T1000 (cell line): ENCODE results near the gene GABBR2.
A peak's percentile ranks its signal among the peaks of the same experiment; 100 is the strongest.
"Not testable (repeated sequence)": the region's sequence is repeated elsewhere in the genome, so short reads cannot be mapped to it uniquely, and the experiment has no call there.

ENCODE experiments used
- DNase-seq: peaks from one replicate; lab custom pipeline; 2025; ENCODE audit warnings: mixed read lengths; lab: John Stamatoyannopoulos, UW

Gene GABBR2

GRCh38 chr9:98516205-98516896 lies 192.4 kb downstream of the GABBR2 start:
- no peak for DNase-seq

GRCh38 chr9:98515506-98516204 lies 193.1 kb downstream of the GABBR2 start:
- DNase-seq = no peak

GRCh38 chr9:98514841-98515240 lies 193.9 kb downstream of the GABBR2 start:
- DNase-seq = no peak

GRCh38 chr9:98508217-98508919 lies 200.4 kb downstream of the GABBR2 start:
- DNase-seq = not testable (repeated sequence)

- no peak for DNase-seq
These were observed 202.2 kb downstream of the GABBR2 start for GRCh38 chr9:98506422-98507054.

GRCh38 chr9:98504298-98505282 lies 204.1 kb downstream of the GABBR2 start:
- DNase-seq = no peak

GRCh38 chr9:98503867-98504266 lies 204.9 kb downstream of the GABBR2 start:
- DNase-seq = no peak

GRCh38 chr9:98502976-98503325 lies 205.8 kb downstream of the GABBR2 start:
- DNase-seq = no peak

GRCh38 chr9:98502311-98502975 lies 206.3 kb downstream of the GABBR2 start:
- no peak for DNase-seq

GRCh38 chr9:98501819-98502218 lies 206.9 kb downstream of the GABBR2 start:
- no peak for DNase-seq

GRCh38 chr9:98501259-98501658 lies 207.5 kb downstream of the GABBR2 start:
- DNase-seq = not testable (repeated sequence)

GRCh38 chr9:98500337-98500919 lies 208.3 kb downstream of the GABBR2 start:
- DNase-seq = no peak

- DNase-seq = no peak
These were observed 213.2 kb downstream of the GABBR2 start for GRCh38 chr9:98495530-98495929.

- no peak for DNase-seq
These were observed 213.9 kb downstream of the GABBR2 start for GRCh38 chr9:98494852-98495251.

- no peak for DNase-seq
These were observed 216.9 kb downstream of the GABBR2 start for GRCh38 chr9:98491828-98492227.

- DNase-seq = no peak
These were observed 217.5 kb downstream of the GABBR2 start for GRCh38 chr9:98491231-98491651.

GRCh38 chr9:98488571-98489312 lies 220.0 kb downstream of the GABBR2 start:
- DNase-seq = peak; percentile 31

GRCh38 chr9:98485706-98486105 lies 223.0 kb downstream of the GABBR2 start:
- no peak for DNase-seq

GRCh38 chr9:98484162-98484561 lies 224.6 kb downstream of the GABBR2 start:
- no peak for DNase-seq

- DNase-seq = no peak
These were observed 226.5 kb downstream of the GABBR2 start for GRCh38 chr9:98482226-98482625.
